ENCODE measurements around the gene GGCX. TPM values are rescaled to one million over a fixed set of nuclear protein-coding genes. Genes with fewer than 3 reads are reported as not detected.

GGCX gene
- total and polyA plus RNA-seq, 9 of the 15 experiments (the other 6 are each of a cell fraction or from before 2014, with no cell fraction given), result 14.4 to 47.1 (median 28.1) TPM

- TF ChIP-seq PHF20 (IDR thresholded peaks at IDR 0.05; ENCODE audit: partially characterized antibody), result no peak
- TF ChIP-seq ZNF134 (CRISPR knock-in tag; conservative IDR thresholded peaks at IDR 0.05), result no peak
These were observed 44.5 kb downstream of the GGCX start (continued) for GRCh38 chr2:85516653-85517389.

DNA sequence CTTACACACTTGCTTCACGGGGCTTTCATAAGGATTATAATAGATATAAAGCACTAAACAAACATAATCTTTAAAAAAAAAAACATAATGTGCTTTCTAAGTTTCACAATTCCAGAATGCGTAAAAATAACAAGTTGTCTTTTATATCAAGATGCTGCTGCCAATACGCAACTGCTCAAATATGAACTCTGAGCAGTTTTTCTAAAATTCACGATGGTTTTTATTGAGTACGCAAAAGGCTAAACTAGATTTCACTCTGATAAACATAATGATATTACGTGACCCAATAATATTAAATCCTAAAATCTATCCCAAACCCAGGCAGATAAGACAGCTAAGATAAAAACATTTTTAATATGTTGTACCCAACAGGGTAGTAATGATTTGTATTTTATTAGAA lies 47.0 kb downstream of the GGCX start:
- BruUV-seq (replicated peaks), result no TSS peak
- DNase-seq (ENCODE audit: extremely low read depth in 1 of 4, low spot score in 3 of 4) (no peak), FAIRE-seq (no peak), ATAC-seq (no peak)
- no peak overlapping the region for H3K9ac ChIP-seq (ENCODE audit: insufficient read depth in 1 of 2, low read depth in 2 of 2, low read length in 2 of 2)
- WGBS (ENCODE audit: insufficient coverage, low coverage, missing lambda C conversion rate), result 75% methylated on average over 6 of the region's 6 CpGs
- no peaks in the 10 kb centered on the region for H3K36me3 ChIP-seq (ENCODE audit: control insufficient read depth, insufficient read depth, low read length)
- intact Hi-C loops (cut with micrococcal nuclease) (no loop called here), in situ Hi-C loops (cut with MboI) (no loop called here)
- H3K9me3 ChIP-seq (replicated peaks; ENCODE audit: control insufficient read depth, insufficient read depth, low read depth, low read length), result no peaks in the 10 kb centered on the region
- H3K27me3 ChIP-seq (ENCODE audit: control insufficient read depth in 2 of 2, insufficient read depth in 2 of 2, low read length in 2 of 2), result no peaks in the 10 kb centered on the region
- no peak overlapping the region for H2AFZ ChIP-seq (ENCODE audit: low read depth, low read length)
- no peak overlapping the region for H3K4me3 ChIP-seq
- peaks cover 4 to 7% of the 10 kb centered on the region in 2 experiments; a peak in 2 of 5 replicates for H3K4me1 ChIP-seq (replicated peaks in 1 of 2; ENCODE audit: control insufficient read depth in 2 of 2, insufficient read depth in 2 of 2, low read length in 2 of 2)
- H3K27ac ChIP-seq (ENCODE audit: extremely low read depth, low read depth, low read length), result no peak overlapping the region
- POLR2A ChIA-PET, result interaction anchor here (2.4 kb wide), 1 partner anchor 10 kb away, joined by 13 read pairs; no protein-coding TSS in a partner anchor
- TF ChIP-seq NFIX (CRISPR knock-in tag; IDR thresholded peaks at IDR 0.05; ENCODE audit: low read depth) (peak; percentile 29; the same call in 1 of the 2 replicates), KDM2B (CRISPR knock-in tag; IDR thresholded peaks at IDR 0.05) (no peak), NEUROD1 (IDR thresholded peaks at IDR 0.05; ENCODE audit: borderline replicate concordance, low read depth, low read length, partially characterized antibody) (no peak), ZNF445 (CRISPR knock-in tag; IDR thresholded peaks at IDR 0.05; ENCODE audit: low read depth) (no peak), HNRNPUL1 (IDR thresholded peaks at IDR 0.05; ENCODE audit: low read length) (no peak), ZNF408 (CRISPR knock-in tag; IDR thresholded peaks at IDR 0.05; ENCODE audit: low read depth) (0 out of 2 replicates have a peak, but pooled peaks have one; percentile 51), MXI1 (IDR thresholded peaks at IDR 0.05; ENCODE audit: low read depth, low read length) (no peak), RBFOX2 (IDR thresholded peaks at IDR 0.05; ENCODE audit: low read depth, low read length) (no peak), POLR2A (conservative IDR thresholded peaks at IDR 0.05) (no peak), TAF15 (IDR thresholded peaks at IDR 0.05; ENCODE audit: low read depth, low read length) (no peak), ELK1 (CRISPR knock-in tag; IDR thresholded peaks at IDR 0.05) (no peak)
- TF ChIP-seq, protein P1, sequence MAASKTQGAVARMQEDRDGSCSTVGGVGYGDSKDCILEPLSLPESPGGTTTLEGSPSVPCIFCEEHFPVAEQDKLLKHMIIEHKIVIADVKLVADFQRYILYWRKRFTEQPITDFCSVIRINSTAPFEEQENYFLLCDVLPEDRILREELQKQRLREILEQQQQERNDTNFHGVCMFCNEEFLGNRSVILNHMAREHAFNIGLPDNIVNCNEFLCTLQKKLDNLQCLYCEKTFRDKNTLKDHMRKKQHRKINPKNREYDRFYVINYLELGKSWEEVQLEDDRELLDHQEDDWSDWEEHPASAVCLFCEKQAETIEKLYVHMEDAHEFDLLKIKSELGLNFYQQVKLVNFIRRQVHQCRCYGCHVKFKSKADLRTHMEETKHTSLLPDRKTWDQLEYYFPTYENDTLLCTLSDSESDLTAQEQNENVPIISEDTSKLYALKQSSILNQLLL (CRISPR knock-in tag; IDR thresholded peaks at IDR 0.05; ENCODE audit: borderline replicate concordance), result 0 out of 2 replicates have a peak, but pooled peaks have one; percentile 56
- TF ChIP-seq, protein P2, sequence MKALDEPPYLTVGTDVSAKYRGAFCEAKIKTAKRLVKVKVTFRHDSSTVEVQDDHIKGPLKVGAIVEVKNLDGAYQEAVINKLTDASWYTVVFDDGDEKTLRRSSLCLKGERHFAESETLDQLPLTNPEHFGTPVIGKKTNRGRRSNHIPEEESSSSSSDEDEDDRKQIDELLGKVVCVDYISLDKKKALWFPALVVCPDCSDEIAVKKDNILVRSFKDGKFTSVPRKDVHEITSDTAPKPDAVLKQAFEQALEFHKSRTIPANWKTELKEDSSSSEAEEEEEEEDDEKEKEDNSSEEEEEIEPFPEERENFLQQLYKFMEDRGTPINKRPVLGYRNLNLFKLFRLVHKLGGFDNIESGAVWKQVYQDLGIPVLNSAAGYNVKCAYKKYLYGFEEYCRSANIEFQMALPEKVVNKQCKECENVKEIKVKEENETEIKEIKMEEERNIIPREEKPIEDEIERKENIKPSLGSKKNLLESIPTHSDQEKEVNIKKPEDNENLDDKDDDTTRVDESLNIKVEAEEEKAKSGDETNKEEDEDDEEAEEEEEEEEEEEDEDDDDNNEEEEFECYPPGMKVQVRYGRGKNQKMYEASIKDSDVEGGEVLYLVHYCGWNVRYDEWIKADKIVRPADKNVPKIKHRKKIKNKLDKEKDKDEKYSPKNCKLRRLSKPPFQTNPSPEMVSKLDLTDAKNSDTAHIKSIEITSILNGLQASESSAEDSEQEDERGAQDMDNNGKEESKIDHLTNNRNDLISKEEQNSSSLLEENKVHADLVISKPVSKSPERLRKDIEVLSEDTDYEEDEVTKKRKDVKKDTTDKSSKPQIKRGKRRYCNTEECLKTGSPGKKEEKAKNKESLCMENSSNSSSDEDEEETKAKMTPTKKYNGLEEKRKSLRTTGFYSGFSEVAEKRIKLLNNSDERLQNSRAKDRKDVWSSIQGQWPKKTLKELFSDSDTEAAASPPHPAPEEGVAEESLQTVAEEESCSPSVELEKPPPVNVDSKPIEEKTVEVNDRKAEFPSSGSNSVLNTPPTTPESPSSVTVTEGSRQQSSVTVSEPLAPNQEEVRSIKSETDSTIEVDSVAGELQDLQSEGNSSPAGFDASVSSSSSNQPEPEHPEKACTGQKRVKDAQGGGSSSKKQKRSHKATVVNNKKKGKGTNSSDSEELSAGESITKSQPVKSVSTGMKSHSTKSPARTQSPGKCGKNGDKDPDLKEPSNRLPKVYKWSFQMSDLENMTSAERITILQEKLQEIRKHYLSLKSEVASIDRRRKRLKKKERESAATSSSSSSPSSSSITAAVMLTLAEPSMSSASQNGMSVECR (CRISPR knock-in tag; IDR thresholded peaks at IDR 0.05), result no peak
- no peaks in the 10 kb centered on the region for H4K20me1 ChIP-seq (replicated peaks; ENCODE audit: control insufficient read depth, insufficient read depth, low read length)
- H3K4me2 ChIP-seq (ENCODE audit: insufficient read depth, low read length), result no peak overlapping the region
- no peaks in the 10 kb centered on the region for H3K9me1 ChIP-seq (ENCODE audit: control insufficient read depth, insufficient read depth, low read length)
- no peaks in the 10 kb centered on the region for H3K79me2 ChIP-seq (ENCODE audit: control insufficient read depth, insufficient read depth, low read length)
- CTCF ChIA-PET (ENCODE audit: low intra/inter-chr PET ratio), result no interaction called here

Measured in K562 (cell line).